HepG2 (cell line): ENCODE data around the gene MAP2K2. TPM values are rescaled to one million over a fixed set of nuclear protein-coding genes. Genes with fewer than 3 reads are reported as not detected.
A peak's percentile ranks its signal among the peaks of the same experiment; 100 is the strongest.

Experiments
- BCL6 ChIP-seq: IDR thresholded peaks from 2 replicates; pipeline ENCODE4 v1.6.1; 2016; ENCODE audit warnings: missing genetic modification reagents, missing compliant biosample characterization
- CEBPG ChIP-seq: IDR thresholded peaks from 2 replicates; pipeline ENCODE4 v1.6.1; 2016
- DMTF1 ChIP-seq: sonication (generic); formaldehyde crosslinking; IDR thresholded peaks from 2 replicates; pipeline ENCODE4 v1.4.0; 2020; ENCODE audit warnings: mild to moderate bottlenecking, missing genetic modification reagents
- DNMT1 ChIP-seq: sonication (generic); formaldehyde crosslinking; IDR thresholded peaks from 2 replicates; pipeline ENCODE4 v1.5.1; 2020; ENCODE audit warnings: mild to moderate bottlenecking, missing genetic modification reagents
- KMT2B ChIP-seq: IDR thresholded peaks from 2 replicates; pipeline ENCODE4 v1.6.1; 2016; ENCODE audit warnings: missing genetic modification reagents, missing compliant biosample characterization
- NR2F1 ChIP-seq, 2 experiments: fragments of 450-650 bp in 1 of 2; formaldehyde crosslinking in 1 of 2; IDR thresholded peaks; 2 replicates each; pipeline versions ENCODE4 v1.5.0 to v1.6.1; 2016 to 2020; ENCODE audit warnings: mild to moderate bottlenecking in 1 of 2, missing compliant biosample characterization in 1 of 2, missing genetic modification reagents in 1 of 2, moderate library complexity in 1 of 2
- NR2F2 ChIP-seq: IDR thresholded peaks from 2 replicates; pipeline ENCODE4 v1.6.1; 2012; ENCODE audit warnings: low read depth, inconsistent platforms, borderline replicate concordance
- PATZ1 ChIP-seq: sonication (generic); formaldehyde crosslinking; IDR thresholded peaks from 2 replicates; pipeline ENCODE4 v1.4.0; 2020; ENCODE audit warnings: missing genetic modification reagents
- PLRG1 ChIP-seq: fragments of 450-650 bp; conservative IDR thresholded peaks from 2 replicates; pipeline ENCODE4 v1.6.1; 2016
- TBP ChIP-seq: sonication (generic); formaldehyde crosslinking; IDR thresholded peaks from 2 replicates; pipeline ENCODE4 v1.5.0; 2020; ENCODE audit warnings: missing genetic modification reagents
- TCF12 ChIP-seq, 2 experiments: fragments of 450-650 bp in 1 of 2; sonication (generic) in 1 of 2; formaldehyde crosslinking in 1 of 2; IDR thresholded peaks; 2 replicates each; pipeline versions ENCODE4 v1.6.1 to v1.8.0; 2017 to 2022; ENCODE audit warnings: antibody characterized with exemption in 1 of 2, mild to moderate bottlenecking in 1 of 2, missing genetic modification reagents in 1 of 2, moderate library complexity in 1 of 2
- ZNF121 ChIP-seq: sonication (generic); formaldehyde crosslinking; IDR thresholded peaks from 2 replicates; pipeline ENCODE4 v1.5.0; 2020; ENCODE audit warnings: mild to moderate bottlenecking, missing genetic modification reagents
- ZNF180 ChIP-seq: sonication (generic); formaldehyde crosslinking; IDR thresholded peaks from 2 replicates; pipeline ENCODE4 v1.4.0; 2020; ENCODE audit warnings: low read depth, missing genetic modification reagents, borderline replicate concordance
- ZNF280D ChIP-seq: sonication (generic); formaldehyde crosslinking; IDR thresholded peaks from 2 replicates; pipeline ENCODE4 v1.5.1; 2020; ENCODE audit warnings: mild to moderate bottlenecking, missing genetic modification reagents
- polyA plus RNA-seq, 8 experiments: library from polyadenylated mRNA; depleted of rRNA in 3 of 8; stranded (reverse) in 7 of 8; unstranded in 1 of 8; fragments of >200 nt; fragmentation: Illumina TruSeq in 4 of 8; extraction: Trizol in 4 of 8; gene quantifications; 2 replicates each; pipeline versions ENCODE4 v1.2.1 to v1.2.3, GENCODE V29; 2011 to 2016; ENCODE audit warnings: low read depth in 4 of 8, missing spikeins in 1 of 8, mixed read lengths in 1 of 8; ENCODE audit not compliant: insufficient read depth in 1 of 8
- total RNA-seq, 5 experiments: library from RNA; depleted of rRNA; stranded (reverse); fragments of >200 nt; fragmentation: Illumina TruSeq; extraction: Trizol; gene quantifications; 2 replicates each; pipeline ENCODE4 v1.2.3, GENCODE V29; 2016; ENCODE audit warnings: low read depth in 1 of 5
- TF ChIP-seq, protein P1 (sequence below): sonication (generic); formaldehyde crosslinking; IDR thresholded peaks from 2 replicates; pipeline ENCODE4 v1.4.0; 2020; ENCODE audit warnings: mild to moderate bottlenecking, missing genetic modification reagents
- TF ChIP-seq, protein P2 (sequence below): IDR thresholded peaks from 2 replicates; pipeline ENCODE4 v1.6.1; 2016; ENCODE audit warnings: mild to moderate bottlenecking

Gene MAP2K2
- total and polyA plus RNA-seq, 2 of the 13 experiments (the other 11 are each of a cell fraction or from before 2014, with no cell fraction given), result 70.3 to 80.9 TPM

DNA sequence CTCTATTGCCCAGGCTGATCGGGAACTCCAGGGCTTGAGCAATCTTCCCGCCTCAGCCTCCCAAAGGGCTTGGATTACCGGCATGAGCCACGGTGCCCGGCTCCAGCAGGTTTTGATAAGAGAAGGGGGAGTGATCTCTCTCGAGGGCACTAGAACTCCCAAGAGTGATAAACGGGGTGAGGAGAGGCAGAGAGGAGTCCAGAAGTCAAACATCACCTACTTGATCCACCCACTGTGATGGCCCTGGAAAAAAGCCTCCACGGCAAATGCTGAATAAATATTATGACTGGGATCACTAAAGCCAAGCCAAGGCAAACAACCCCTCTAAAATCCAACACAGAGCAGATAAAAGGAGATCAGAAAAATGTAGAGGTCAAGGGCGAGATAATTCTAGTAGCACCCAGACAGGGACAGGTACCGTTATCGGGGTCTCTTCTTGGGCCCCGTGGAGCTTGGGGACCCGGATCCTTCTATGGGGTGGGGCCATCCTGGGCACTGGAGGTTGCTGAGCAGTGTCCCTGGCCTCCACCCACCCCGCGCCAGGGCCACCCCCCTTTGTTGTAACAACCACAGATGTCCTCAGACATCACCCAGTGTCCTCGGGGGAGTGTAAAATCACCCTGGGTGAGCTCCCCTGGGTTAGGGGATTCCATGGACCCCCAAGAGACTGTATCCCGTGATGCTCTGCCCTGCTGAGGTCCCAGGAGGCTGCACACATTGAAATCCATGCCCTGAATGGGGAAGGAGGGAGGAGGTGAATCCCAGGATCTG, 25.8 kb upstream of the MAP2K2 start (continued):
- TF ChIP-seq, protein P1, sequence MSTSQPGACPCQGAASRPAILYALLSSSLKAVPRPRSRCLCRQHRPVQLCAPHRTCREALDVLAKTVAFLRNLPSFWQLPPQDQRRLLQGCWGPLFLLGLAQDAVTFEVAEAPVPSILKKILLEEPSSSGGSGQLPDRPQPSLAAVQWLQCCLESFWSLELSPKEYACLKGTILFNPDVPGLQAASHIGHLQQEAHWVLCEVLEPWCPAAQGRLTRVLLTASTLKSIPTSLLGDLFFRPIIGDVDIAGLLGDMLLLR, result no peak
- 0 out of 2 replicates have a peak, but pooled peaks have one; percentile 23 for TF ChIP-seq ZNF280D (CRISPR knock-in tag)
- no peak for TF ChIP-seq TCF12 (IDR thresholded peaks at IDR 0.05)
- no peak for TF ChIP-seq TCF12 (CRISPR knock-in tag; IDR thresholded peaks at IDR 0.05)
- TF ChIP-seq, protein P2, sequence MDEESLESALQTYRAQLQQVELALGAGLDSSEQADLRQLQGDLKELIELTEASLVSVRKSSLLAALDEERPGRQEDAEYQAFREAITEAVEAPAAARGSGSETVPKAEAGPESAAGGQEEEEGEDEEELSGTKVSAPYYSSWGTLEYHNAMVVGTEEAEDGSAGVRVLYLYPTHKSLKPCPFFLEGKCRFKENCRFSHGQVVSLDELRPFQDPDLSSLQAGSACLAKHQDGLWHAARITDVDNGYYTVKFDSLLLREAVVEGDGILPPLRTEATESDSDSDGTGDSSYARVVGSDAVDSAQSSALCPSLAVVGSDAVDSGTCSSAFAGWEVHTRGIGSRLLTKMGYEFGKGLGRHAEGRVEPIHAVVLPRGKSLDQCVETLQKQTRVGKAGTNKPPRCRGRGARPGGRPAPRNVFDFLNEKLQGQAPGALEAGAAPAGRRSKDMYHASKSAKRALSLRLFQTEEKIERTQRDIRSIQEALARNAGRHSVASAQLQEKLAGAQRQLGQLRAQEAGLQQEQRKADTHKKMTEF (CRISPR knock-in tag), result no peak
- TF ChIP-seq NR2F2, result 0 out of 2 replicates have a peak, but pooled peaks have one; percentile 45
- peak; percentile 13 to 37; a peak in 1 of 4 replicates for TF ChIP-seq NR2F1 (CRISPR knock-in tag; IDR thresholded peaks at IDR 0.05)
- TF ChIP-seq KMT2B, result no peak
- TF ChIP-seq ZNF121 (CRISPR knock-in tag), result peak; percentile 69
- no peak for TF ChIP-seq PLRG1
- TF ChIP-seq PATZ1 (CRISPR knock-in tag), result peak; percentile 27; the same call in 1 of the 2 replicates
- no peak for TF ChIP-seq ZNF180 (CRISPR knock-in tag)
- peak; percentile 47; the same call in 1 of the 2 replicates for TF ChIP-seq BCL6 (CRISPR knock-in tag)
- TF ChIP-seq DNMT1 (CRISPR knock-in tag), result no peak
- TF ChIP-seq TBP (CRISPR knock-in tag), result no peak
- TF ChIP-seq CEBPG, result peak; percentile 16; the same call in 1 of the 2 replicates
- TF ChIP-seq DMTF1 (CRISPR knock-in tag), result no peak
